Dermis microvascular lymphatic vessel endothelial cell (primary cell): Measurements from ENCODE around the gene FAM237A. TPM values are rescaled to one million over a fixed set of nuclear protein-coding genes. Genes with fewer than 3 reads are reported as not detected.
A peak's percentile ranks its signal among the peaks of the same experiment; 100 is the strongest.

Experiments used
- DNase-seq, 2 donors: peaks; one replicate each; pipeline versions ENCODE4 v3.0.0 to v3.0.0-alpha.2; 2010; ENCODE audit warnings: low read depth in 2 of 2
- total RNA-seq: library from RNA; depleted of rRNA; stranded (reverse); fragments of >200 nt; gene quantifications from 2 replicates; pipeline ENCODE4 v1.2.1, GENCODE V29; 2014

FAM237A gene
- not detected in 2 replicates for total RNA-seq

- peak; percentile 28 to 65 for DNase-seq
These were observed at the start of gene FAM237A for GRCh38 chr2:206642075-206643025. Gene FAM237A, plus strand, starts transcription at chr2:206642487. Its CDS starts 1,750 bp downstream, at chr2:206644237.

GRCh38 chr2:206597717-206598218 is 44.5 kb upstream of the FAM237A start:
- DNase-seq = no peak

GRCh38 chr2:206603243-206603642 is 39.0 kb upstream of the FAM237A start:
- DNase-seq = no peak

- no peak for DNase-seq
These were observed 31.8 kb upstream of the FAM237A start for GRCh38 chr2:206610451-206610850.

- no peak for DNase-seq
These were observed 31.1 kb upstream of the FAM237A start for GRCh38 chr2:206611191-206611590.

GRCh38 chr2:206611736-206612135 is 30.6 kb upstream of the FAM237A start:
- no peak for DNase-seq

- no peak for DNase-seq
These were observed 27.5 kb upstream of the FAM237A start for GRCh38 chr2:206614811-206615210.

- no peak for DNase-seq
These were observed 26.7 kb upstream of the FAM237A start for GRCh38 chr2:206615417-206616089.

- DNase-seq = no peak
These were observed 26.1 kb upstream of the FAM237A start for GRCh38 chr2:206616151-206616550.

- DNase-seq = no peak
These were observed 23.3 kb upstream of the FAM237A start for GRCh38 chr2:206619011-206619410.

- no peak for DNase-seq
These were observed 16.2 kb upstream of the FAM237A start for GRCh38 chr2:206626108-206626507.

- no peak for DNase-seq
These were observed 14.7 kb upstream of the FAM237A start for GRCh38 chr2:206627632-206628031.

GRCh38 chr2:206631340-206631739 is 10.9 kb upstream of the FAM237A start:
- DNase-seq = no peak

- no peak for DNase-seq
These were observed 7.3 kb upstream of the FAM237A start for GRCh38 chr2:206635015-206635414.

GRCh38 chr2:206639636-206640035 is 2.7 kb upstream of the FAM237A start:
- DNase-seq = no peak

- DNase-seq = no peak
These were observed 1.1 kb upstream of the FAM237A start for GRCh38 chr2:206641226-206641625.

- no peak for DNase-seq
These were observed 5.7 kb downstream of the FAM237A start for GRCh38 chr2:206647985-206648384.

GRCh38 chr2:206657087-206657486 is 14.8 kb downstream of the FAM237A start:
- DNase-seq = no peak

GRCh38 chr2:206665251-206665650 is 23.0 kb downstream of the FAM237A start:
- DNase-seq = no peak

GRCh38 chr2:206670531-206671319 is 28.4 kb downstream of the FAM237A start:
- no peak for DNase-seq

- no peak for DNase-seq
These were observed 41.3 kb downstream of the FAM237A start for GRCh38 chr2:206683546-206683945.

GRCh38 chr2:206688453-206688852 is 46.2 kb downstream of the FAM237A start:
- no peak for DNase-seq
